ACC112 (cell line): ENCODE results near the gene HDAC4.
"Not testable (repeated sequence)": the region's sequence is repeated elsewhere in the genome, so short reads cannot be mapped to it uniquely, and the experiment has no call there.

Experiments
- H2AFZ ChIP-seq: fragments of 200-600 bp; sonication (generic); one replicate; pipeline ENCODE4 v1.6.0; 2017; ENCODE audit warnings: antibody characterized with exemption, low read length; ENCODE audit not compliant: unreplicated experiment
- H3K27ac ChIP-seq: fragments of 200-600 bp; sonication (generic); 2 replicates; pipeline ENCODE4 v1.5.1; 2014; ENCODE audit warnings: low read depth, mild to moderate bottlenecking, antibody characterized with exemption, low read length, moderate library complexity
- H3K27me3 ChIP-seq: fragments of 200-600 bp; sonication (generic); 2 replicates; pipeline ENCODE4 v1.6.1; 2014; ENCODE audit warnings: mild to moderate bottlenecking, antibody characterized with exemption, low read length, moderate library complexity, mixed read lengths; ENCODE audit not compliant: insufficient read depth
- H3K36me3 ChIP-seq: fragments of 200-600 bp; sonication (generic); 2 replicates; pipeline ENCODE4 v1.6.1; 2016; ENCODE audit warnings: mild to moderate bottlenecking, antibody characterized with exemption, low read length, moderate library complexity, mixed read lengths; ENCODE audit not compliant: insufficient read depth
- H3K4me1 ChIP-seq: fragments of 200-600 bp; sonication (generic); one replicate; pipeline ENCODE4 v1.6.1; 2016; ENCODE audit warnings: low read length, mixed read lengths; ENCODE audit not compliant: insufficient read depth, unreplicated experiment, control insufficient read depth
- H3K4me3 ChIP-seq: fragments of 200-600 bp; sonication (generic); 2 replicates; pipeline ENCODE4 v1.5.1; 2014; ENCODE audit warnings: mild to moderate bottlenecking, low read depth, low read length
- H3K79me2 ChIP-seq: fragments of 200-600 bp; sonication (generic); one replicate; pipeline ENCODE4 v1.6.0; 2016; ENCODE audit warnings: low read length; ENCODE audit not compliant: control insufficient read depth, unreplicated experiment, insufficient read depth

HDAC4 gene

DNA sequence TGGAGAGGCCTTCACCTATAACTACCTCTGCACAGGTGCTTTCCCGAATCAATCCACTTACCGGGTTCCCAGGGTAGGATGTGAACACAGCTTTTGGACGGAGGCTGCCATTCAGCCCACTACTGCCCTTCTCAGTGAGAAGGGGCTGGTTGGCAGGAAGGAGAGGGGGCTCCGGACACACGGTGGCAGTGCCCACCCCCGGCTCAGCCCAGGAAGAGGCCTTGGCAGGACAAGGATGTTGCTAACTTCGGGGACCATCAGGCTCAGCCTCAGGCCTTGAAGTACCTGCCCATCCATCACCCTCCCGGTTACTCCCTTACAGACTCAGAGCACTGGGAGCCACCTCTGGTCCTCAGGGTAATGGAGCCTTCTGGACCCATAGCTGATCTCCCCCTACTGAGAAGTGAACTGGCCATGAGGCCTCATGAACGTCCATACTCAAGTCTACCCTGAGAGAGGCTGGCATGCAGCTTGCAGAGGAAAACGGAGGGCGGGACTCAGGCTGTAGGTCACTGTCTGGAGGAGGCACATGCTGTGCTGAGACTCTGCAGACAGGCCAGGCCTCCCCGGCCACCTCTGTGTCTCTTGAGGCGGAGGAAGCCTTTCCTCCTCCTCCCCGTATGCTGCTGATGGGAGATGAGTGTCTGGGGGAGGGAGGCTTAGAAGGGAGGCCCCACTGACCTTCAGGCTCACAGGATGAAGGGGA, 361.9 kb downstream of the HDAC4 start:
- Histone ChIP-seq H3K79me2 (no peaks in the 10 kb centered on the region), H3K27ac (no peak overlapping the region), H2AFZ (no peak overlapping the region), H3K36me3 (no peaks in the 10 kb centered on the region), H3K4me1 (no peaks in the 10 kb centered on the region), H3K4me3 (no peak overlapping the region), H3K27me3 (peaks cover 3% of the 10 kb centered on the region; the same call in 1 of the 2 replicates)

GRCh38 chr2:239038284-239038683, 362.5 kb downstream of the HDAC4 start:
- H3K27me3 ChIP-seq, H3K36me3 ChIP-seq, H3K27ac ChIP-seq, H2AFZ ChIP-seq, H3K4me3 ChIP-seq, H3K4me1 ChIP-seq, H3K79me2 ChIP-seq: not testable (repeated sequence)

DNA sequence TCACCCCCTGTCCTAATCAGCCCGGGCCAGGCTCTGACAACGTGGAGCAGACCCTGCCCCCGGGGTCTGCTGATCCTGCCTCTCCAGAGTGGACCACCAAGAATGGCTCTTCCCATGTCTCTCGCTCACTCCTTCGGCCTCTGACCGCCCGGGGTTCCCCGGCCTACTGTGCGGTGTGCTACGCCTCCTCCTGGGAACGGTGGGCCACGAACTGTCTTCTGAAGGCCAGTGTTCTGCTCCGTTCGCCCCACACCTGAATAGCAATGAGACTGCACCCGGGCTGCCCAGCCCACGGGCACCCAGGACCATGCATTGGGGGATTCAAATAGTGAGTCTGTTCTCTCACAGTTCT, 363.3 kb downstream of the HDAC4 start:
- Histone ChIP-seq H3K79me2 (no peaks in the 10 kb centered on the region), H2AFZ (no peak overlapping the region), H3K4me1 (no peaks in the 10 kb centered on the region), H3K27me3 (peaks cover 13% of the 10 kb centered on the region), H3K36me3 (no peaks in the 10 kb centered on the region), H3K27ac (no peak overlapping the region), H3K4me3 (no peak overlapping the region)

DNA sequence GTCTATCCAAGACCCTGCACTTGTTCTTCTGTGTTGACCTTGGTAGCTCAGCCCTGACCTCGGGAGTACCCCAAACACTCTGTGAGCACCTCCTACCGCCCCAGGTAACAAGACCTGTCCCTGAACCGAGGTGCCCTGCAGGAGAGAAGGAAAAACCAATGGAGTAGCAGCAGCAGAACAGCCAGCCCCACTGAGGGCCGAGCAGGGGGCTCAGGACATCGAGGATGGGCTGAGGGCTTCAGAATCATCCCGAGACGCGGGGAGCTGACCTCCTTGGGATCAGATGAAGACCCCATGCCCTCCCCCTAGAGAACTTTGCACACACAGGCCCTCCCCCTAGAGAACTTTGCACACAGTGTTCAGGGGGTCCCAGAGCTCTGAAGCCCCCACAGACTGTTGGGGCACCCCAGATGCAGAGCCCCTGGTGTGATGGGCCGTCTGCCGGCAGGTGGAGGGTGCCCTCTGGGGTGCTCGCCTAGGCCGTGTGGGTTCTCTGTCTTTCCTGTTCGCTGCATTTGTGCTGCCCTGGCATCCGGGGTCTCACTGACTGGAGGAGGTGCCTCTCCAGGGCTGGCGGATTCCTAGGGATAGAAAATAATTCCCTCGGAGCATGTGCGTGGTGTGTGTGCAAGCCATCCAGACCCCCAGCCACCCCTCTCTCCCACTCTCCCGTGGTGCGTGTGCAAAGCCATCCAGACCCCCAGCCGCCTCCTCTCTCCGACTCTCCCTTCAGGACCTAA, 363.8 kb downstream of the HDAC4 start:
- H3K4me3 ChIP-seq, result no peak overlapping the region
- H3K79me2 ChIP-seq, result no peaks in the 10 kb centered on the region
- no peaks in the 10 kb centered on the region for H3K36me3 ChIP-seq
- no peaks in the 10 kb centered on the region for H3K4me1 ChIP-seq
- no peak overlapping the region for H2AFZ ChIP-seq
- H3K27me3 ChIP-seq, result peaks cover 19% of the 10 kb centered on the region
- H3K27ac ChIP-seq, result no peak overlapping the region

GRCh38 chr2:239035997-239036731, 364.7 kb downstream of the HDAC4 start:
- no peaks in the 10 kb centered on the region for H3K79me2 ChIP-seq
- no peaks in the 10 kb centered on the region for H3K4me1 ChIP-seq
- H3K4me3 ChIP-seq, result no peak overlapping the region
- H2AFZ ChIP-seq, result no peak overlapping the region
- no peak overlapping the region for H3K27ac ChIP-seq
- H3K36me3 ChIP-seq, result no peaks in the 10 kb centered on the region
- H3K27me3 ChIP-seq, result peaks cover 27% of the 10 kb centered on the region

DNA sequence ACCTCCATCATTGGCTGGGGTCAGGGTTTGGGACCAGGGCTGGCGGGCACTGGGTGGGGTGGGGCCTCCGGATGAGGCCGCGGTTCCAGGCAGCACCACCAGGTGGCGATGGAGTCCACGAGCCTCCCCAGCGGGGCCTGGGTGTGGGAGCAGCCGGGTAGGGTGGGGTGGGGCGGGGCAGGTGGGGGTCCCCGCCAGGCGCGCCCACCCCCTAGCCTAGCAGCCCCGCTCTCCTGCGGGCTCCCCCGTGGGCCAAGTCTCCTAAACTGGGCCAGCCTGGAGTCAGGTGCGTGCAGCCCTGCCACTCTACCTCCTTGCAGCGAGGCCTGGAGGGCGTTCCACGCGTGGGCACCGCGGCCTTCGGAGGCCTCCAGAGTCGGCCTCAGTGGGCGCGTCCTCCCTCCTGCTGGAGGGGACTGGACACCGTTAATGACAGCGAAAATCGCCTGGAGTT, 365.4 kb downstream of the HDAC4 start:
- Histone ChIP-seq H3K79me2 (no peaks in the 10 kb centered on the region), H2AFZ (no peak overlapping the region), H3K36me3 (no peaks in the 10 kb centered on the region), H3K27me3 (peaks cover 30% of the 10 kb centered on the region), H3K4me3 (no peak overlapping the region), H3K4me1 (no peaks in the 10 kb centered on the region), H3K27ac (no peak overlapping the region)

GRCh38 chr2:239034561-239035341, 366.1 kb downstream of the HDAC4 start:
- Histone ChIP-seq H3K27me3 (peaks cover 30% of the 10 kb centered on the region), H3K79me2 (no peaks in the 10 kb centered on the region), H3K4me1 (no peaks in the 10 kb centered on the region)

GRCh38 chr2:239033801-239034560, 366.8 kb downstream of the HDAC4 start:
- Histone ChIP-seq H3K27ac (no peak overlapping the region), H3K36me3 (no peaks in the 10 kb centered on the region), H3K4me3 (no peak overlapping the region), H3K27me3 (peaks cover 30% of the 10 kb centered on the region), H2AFZ (no peak overlapping the region), H3K4me1 (no peaks in the 10 kb centered on the region), H3K79me2 (no peaks in the 10 kb centered on the region)

More at GRCh38 chr2:239034561-239035341, 366.1 kb downstream of the HDAC4 start:
- H3K4me3 ChIP-seq, result no peak overlapping the region
- H3K27ac ChIP-seq, result no peak overlapping the region
- no peak overlapping the region for H2AFZ ChIP-seq
- no peaks in the 10 kb centered on the region for H3K36me3 ChIP-seq

GRCh38 chr2:239029958-239030357, 370.9 kb downstream of the HDAC4 start:
- H3K4me1 ChIP-seq, result peaks cover 6% of the 10 kb centered on the region
- H3K4me3 ChIP-seq, result no peak overlapping the region
- H3K27me3 ChIP-seq, result peaks cover 30% of the 10 kb centered on the region
- H2AFZ ChIP-seq, result no peak overlapping the region
- no peak overlapping the region for H3K27ac ChIP-seq
- H3K36me3 ChIP-seq, result no peaks in the 10 kb centered on the region
- no peaks in the 10 kb centered on the region for H3K79me2 ChIP-seq

DNA sequence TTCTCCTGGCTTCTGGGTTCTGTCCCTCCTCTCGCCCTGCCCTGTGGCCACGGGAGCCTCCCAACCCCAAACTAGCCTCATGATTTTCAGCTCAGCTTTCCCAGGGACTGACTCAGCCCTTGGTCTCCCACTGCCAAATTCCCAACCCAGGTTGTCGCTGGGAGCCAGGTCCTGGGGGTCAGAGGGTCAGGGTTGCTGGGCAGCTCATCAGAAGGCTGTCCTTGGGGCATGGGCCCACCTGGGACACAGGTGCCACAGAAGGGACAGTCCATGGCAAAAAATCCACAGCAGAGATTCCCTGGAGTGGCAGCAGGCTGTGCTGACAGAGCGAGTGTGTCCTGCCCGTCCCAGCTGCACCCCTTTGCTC, 372.6 kb downstream of the HDAC4 start:
- Histone ChIP-seq H2AFZ (no peak overlapping the region), H3K36me3 (no peaks in the 10 kb centered on the region), H3K27me3 (peaks cover 21% of the 10 kb centered on the region), H3K27ac (no peak overlapping the region), H3K79me2 (no peaks in the 10 kb centered on the region), H3K4me1 (peaks cover 11% of the 10 kb centered on the region), H3K4me3 (no peak overlapping the region)
